ENCODE measurements around the gene EIF2AK3.
A peak's percentile ranks its signal among the peaks of the same experiment; 100 is the strongest.
"Not testable (repeated sequence)": the region's sequence is repeated elsewhere in the genome, so short reads cannot be mapped to it uniquely, and the experiment has no call there.

The EIF2AK3 gene

GRCh38 chr2:88596141-88596830 is 31.0 kb downstream of the EIF2AK3 start:
- no peak for DNase-seq (ENCODE audit: low read depth)

GRCh38 chr2:88591698-88592097 is 35.6 kb downstream of the EIF2AK3 start:
- no peak for DNase-seq (ENCODE audit: low read depth)

- DNase-seq (ENCODE audit: low read depth), result peak; percentile 29
These were observed 36.2 kb downstream of the EIF2AK3 start for GRCh38 chr2:88590998-88591613.

DNA sequence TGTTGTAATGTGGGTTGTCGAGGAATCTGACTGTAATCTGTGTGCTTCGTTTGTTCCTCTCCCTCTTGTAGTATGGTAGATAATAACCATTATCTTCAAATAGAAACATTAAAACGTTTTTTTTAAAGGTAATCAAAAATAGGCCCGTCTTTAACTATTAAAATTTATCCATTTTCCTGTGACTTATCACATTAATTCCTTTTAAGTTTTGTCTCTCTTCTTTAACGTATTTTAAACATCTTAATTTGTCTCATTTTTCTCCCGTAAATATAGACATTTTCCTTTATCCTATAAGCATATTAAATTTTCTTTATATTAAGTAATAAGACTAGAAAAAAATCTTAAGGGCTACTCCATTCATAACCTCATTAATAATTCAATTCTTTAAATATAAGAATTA is 41.3 kb downstream of the EIF2AK3 start:
- no peak for DNase-seq (ENCODE audit: low read depth)

GRCh38 chr2:88582030-88582429 is 45.2 kb downstream of the EIF2AK3 start:
- DNase-seq (ENCODE audit: low read depth), result no peak

DNA sequence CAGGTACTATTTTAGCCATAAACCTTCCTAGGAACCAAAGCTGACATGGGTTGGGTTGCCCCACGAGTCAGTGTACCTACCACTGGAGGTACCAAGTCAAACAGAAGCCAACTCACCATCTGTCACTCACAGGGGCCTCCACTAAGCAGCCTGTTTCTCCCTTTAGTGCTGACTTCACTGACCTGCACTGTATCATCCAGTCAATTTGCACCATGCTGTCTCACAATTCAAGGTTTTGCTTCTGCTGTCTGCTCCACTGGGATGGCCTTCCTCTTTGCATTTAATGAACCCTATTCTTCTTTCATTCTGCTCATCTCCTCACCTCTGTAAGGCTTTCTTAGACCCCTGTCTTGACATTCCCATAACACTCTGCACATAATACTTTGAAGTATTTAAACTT is 47.2 kb downstream of the EIF2AK3 start:
- DNase-seq (ENCODE audit: low read depth), result no peak

- no peak for DNase-seq (ENCODE audit: low read depth)
These were observed 51.6 kb downstream of the EIF2AK3 start for GRCh38 chr2:88575630-88576029.

- no peak for DNase-seq (ENCODE audit: low read depth)
These were observed 52.2 kb downstream of the EIF2AK3 start for GRCh38 chr2:88575051-88575450.

GRCh38 chr2:88574445-88574844 is 52.8 kb downstream of the EIF2AK3 start:
- DNase-seq (ENCODE audit: low read depth), result no peak

DNA sequence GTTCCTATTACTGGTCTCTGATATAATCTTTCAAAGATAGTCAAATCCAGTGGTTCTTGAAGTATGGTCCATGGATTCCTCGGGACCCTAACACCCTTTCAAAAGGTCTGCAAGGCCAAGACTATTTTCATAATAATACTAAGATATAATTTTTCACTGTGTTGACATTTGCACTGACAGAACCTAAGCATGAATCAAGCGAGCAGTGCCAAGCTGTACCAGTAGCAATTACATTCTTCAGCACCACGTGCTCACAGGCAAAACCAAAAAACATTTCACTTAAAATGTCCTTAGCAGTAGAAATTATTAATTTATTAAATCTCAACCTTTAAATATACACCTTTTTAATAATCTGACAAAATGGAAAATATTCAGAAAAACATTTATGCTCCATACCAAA is 59.1 kb downstream of the EIF2AK3 start:
- no peak for DNase-seq (ENCODE audit: low read depth)

DNA sequence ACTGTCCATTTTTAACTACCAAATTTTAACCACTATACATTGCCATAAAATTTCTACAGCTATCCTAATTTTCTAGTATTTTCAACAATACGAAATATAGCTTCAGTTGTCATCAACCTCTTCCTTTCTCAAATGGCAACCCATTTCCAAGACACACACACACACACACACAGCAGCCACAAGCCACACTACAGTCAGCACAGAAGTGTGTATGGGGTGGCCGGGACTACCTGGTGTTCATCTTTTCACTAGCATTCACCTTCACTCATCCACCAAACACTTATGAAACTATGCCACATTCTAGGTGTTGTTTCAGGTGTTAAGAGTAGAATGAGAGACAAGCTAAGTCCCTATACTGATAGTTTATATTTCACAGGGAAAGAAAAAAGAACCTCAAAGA is 62.9 kb downstream of the EIF2AK3 start:
- DNase-seq (ENCODE audit: low read depth), result no peak

DNA sequence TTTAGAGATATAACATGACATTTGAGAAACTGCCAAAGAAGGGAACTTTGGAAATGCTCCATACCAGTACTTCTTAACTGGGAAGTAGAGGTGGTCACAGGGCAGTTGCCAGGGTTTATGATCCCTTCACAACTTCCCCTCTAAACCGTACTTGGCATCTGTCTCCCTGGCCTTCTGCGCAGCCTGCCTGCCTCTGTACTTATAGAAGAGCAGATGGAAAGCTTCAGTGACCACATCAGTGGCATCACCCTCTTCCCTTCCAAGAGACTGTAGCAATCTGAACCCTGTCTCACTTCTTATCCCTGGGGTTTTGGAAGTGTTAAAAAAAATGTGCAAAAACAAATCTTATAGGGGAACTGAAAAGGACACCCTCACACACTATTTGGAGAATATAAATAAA is 64.1 kb downstream of the EIF2AK3 start:
- no peak for DNase-seq (ENCODE audit: low read depth)

- no peak for DNase-seq (ENCODE audit: low read depth)
These were observed 65.4 kb downstream of the EIF2AK3 start for GRCh38 chr2:88561646-88562388.

DNA sequence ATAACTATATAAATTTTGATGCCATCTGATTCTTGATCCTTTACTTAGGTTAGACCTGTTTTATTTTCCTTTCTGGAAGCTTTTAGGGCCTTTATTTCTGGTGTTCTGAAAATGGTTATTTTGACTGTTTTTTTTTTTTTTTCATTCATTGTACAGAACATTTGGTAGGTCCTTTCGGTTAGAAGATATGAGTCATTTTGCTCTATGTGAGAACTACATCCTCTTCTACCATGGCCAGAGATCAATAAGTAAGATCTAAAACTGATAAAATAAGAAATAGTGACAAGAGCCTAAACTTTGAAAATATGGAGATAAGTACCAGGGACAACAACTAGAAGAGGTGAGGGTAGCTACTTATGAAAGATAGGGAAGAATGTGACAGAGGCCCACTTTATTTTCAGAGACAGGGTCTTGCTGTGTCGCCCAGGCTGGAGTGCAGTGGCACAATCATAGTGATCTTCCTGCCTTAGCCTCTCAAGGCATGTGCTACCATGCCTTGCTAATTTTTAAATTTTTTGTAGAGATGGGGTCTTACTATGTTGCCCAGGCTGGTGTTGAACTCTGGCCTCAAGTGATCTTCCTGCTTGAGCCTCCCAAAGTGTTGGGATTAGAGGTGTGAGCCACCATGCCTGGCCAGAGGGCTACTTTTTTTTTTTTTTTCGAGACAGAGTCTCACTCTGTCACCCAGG is 66.5 kb downstream of the EIF2AK3 start:
- no peak for DNase-seq (ENCODE audit: low read depth)

GRCh38 chr2:88557290-88557689 is 70.0 kb downstream of the EIF2AK3 start:
- DNase-seq (ENCODE audit: low read depth), result no peak

GRCh38 chr2:88556026-88556425 is 71.2 kb downstream of the EIF2AK3 start:
- DNase-seq (ENCODE audit: low read depth), result no peak

GRCh38 chr2:88554189-88554588 is 73.1 kb downstream of the EIF2AK3 start:
- DNase-seq (ENCODE audit: low read depth), result no peak

- no peak for DNase-seq (ENCODE audit: low read depth)
These were observed 77.5 kb downstream of the EIF2AK3 start for GRCh38 chr2:88549616-88550292.

DNA sequence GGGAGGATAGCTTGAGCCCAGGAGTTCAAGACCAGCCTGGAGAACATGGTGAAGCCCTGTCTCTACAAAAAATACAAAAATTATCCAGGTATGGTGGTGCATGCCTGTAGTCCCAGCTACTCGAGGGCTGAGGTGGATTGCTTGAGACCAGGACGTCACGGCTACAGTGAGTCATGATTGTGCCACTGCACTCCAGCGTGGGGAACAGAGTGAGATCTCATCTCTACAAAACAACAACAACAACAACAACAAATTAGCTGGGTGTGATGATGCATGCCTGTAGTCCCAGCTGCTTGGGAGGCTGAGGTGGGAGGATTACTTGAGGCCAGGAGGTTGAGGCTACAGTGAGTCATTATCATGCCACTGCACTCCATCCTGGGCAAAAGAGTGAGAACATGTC is 81.0 kb downstream of the EIF2AK3 start:
- DNase-seq (ENCODE audit: low read depth), result not testable (repeated sequence)

DNA sequence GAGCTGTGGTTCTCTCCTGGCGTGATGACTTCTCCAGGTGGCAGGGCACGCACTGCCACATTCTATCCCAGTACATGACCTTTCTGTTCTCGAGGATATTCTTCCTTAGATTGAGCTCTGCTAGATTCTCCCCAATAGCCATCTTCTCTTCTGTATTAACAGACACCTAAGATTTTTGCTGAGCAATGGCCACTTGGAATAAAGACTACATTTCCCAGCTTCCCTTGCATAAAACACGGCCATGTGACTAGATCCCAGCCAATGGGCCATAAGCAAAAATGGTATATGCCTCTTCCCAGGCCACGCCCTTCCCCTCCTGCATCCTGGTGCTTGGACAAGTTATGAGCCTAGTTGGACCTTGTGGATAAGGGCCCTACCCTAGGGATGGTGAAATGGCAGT is 82.1 kb downstream of the EIF2AK3 start:
- DNase-seq (ENCODE audit: low read depth), result no peak

- DNase-seq (ENCODE audit: low read depth), result no peak
These were observed 83.7 kb downstream of the EIF2AK3 start for GRCh38 chr2:88543541-88544057.

DNA sequence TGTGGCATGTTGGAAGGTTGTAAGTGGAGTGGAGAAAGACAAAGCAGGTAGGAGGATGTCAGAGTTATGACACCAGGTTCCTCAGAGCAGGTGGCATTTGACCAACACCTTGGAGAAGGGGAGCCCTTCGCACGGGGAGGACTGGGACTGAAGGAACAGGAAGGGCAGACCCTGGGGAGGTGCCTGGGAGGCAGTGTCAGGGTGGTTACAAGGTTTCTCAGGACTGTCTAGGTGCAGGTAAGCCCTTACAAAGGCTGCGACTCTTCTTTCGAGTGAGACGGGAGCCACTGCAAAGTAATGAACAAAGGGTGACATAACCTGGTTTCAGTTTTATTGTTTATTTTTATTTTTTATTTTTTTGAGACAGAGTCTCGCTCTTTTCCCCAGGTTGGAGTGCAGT is 84.6 kb downstream of the EIF2AK3 start:
- DNase-seq (ENCODE audit: low read depth), result no peak

All from activated gamma-delta T cell treated with anti-CD3 and anti-CD28 coated beads, Interleukin-2, amount 50 U/mL, for 16 hours (primary cell).